Smooth muscle cell (in vitro differentiated cells): ENCODE results near the gene RNF214. TPM values are rescaled to one million over a fixed set of nuclear protein-coding genes. Genes with fewer than 3 reads are reported as not detected.

Source experiments
- DNase-seq: peaks from one replicate; lab custom pipeline; 2025; ENCODE audit not compliant: unreplicated experiment; lab: John Stamatoyannopoulos, UW
- H2AFZ ChIP-seq: fragments of 200-600 bp; sonication (generic); 2 replicates; pipeline ENCODE4 v1.6.0; 2016; ENCODE audit warnings: antibody characterized with exemption, low read depth, mild to moderate bottlenecking
- H3F3A ChIP-seq: fragments of 200-600 bp; sonication (generic); 2 replicates; pipeline ENCODE4 v1.6.0; 2017; ENCODE audit warnings: antibody characterized with exemption, low read depth
- H3K27ac ChIP-seq: fragments of 200-600 bp; sonication (generic); 2 replicates; pipeline ENCODE4 v1.5.1; 2016; ENCODE audit warnings: low read depth, mild to moderate bottlenecking
- H3K27me3 ChIP-seq: fragments of 200-600 bp; sonication (generic); 2 replicates; pipeline ENCODE4 v1.6.1; 2016; ENCODE audit warnings: low read depth, mild to moderate bottlenecking
- H3K36me3 ChIP-seq: fragments of 200-600 bp; sonication (generic); 2 replicates; pipeline ENCODE4 v1.5.1; 2016; ENCODE audit warnings: low read depth
- H3K4me1 ChIP-seq: fragments of 200-600 bp; sonication (generic); 2 replicates; pipeline ENCODE4 v1.5.1; 2016; ENCODE audit warnings: low read depth
- H3K4me2 ChIP-seq: fragments of 200-600 bp; sonication (generic); 2 replicates; pipeline ENCODE4 v1.6.0; 2016; ENCODE audit warnings: mild to moderate bottlenecking
- H3K4me3 ChIP-seq: fragments of 200-600 bp; sonication (generic); 2 replicates; pipeline ENCODE4 v1.5.1; 2016; ENCODE audit warnings: mild to moderate bottlenecking
- H3K79me2 ChIP-seq: fragments of 200-600 bp; sonication (generic); 2 replicates; pipeline ENCODE4 v1.6.0; 2016; ENCODE audit warnings: low read depth, mild to moderate bottlenecking
- H3K9ac ChIP-seq: fragments of 200-600 bp; sonication (generic); 2 replicates; pipeline ENCODE4 v1.6.0; 2016; ENCODE audit warnings: low read depth
- H3K9me3 ChIP-seq: fragments of 200-600 bp; sonication (generic); replicated peaks from 2 replicates; pipeline ENCODE4 v1.5.1; 2016; ENCODE audit warnings: low read depth
- H4K20me1 ChIP-seq: fragments of 200-600 bp; sonication (generic); 2 replicates; pipeline ENCODE4 v1.6.0; 2016; ENCODE audit warnings: low read depth
- WGBS: methylation state at CpG from one replicate; pipeline ENCODE4 v1.1.7; 2016; ENCODE audit warnings: low lambda C conversion rate; 5-methylcytosine and 5-hydroxymethylcytosine counted together
- polyA plus RNA-seq: library from polyadenylated mRNA; unstranded; fragments of >200 nt; fragmentation: Nextera tagmentation; extraction: Ambion mirVana; gene quantifications from 2 replicates; pipeline ENCODE4 v1.2.1, GENCODE V29; 2016
- total RNA-seq: library from RNA; depleted of rRNA; stranded (reverse); fragments of >200 nt; gene quantifications from 2 replicates; pipeline ENCODE4 v1.2.3, GENCODE V29; 2014
- TF ChIP-seq, protein P1 (sequence below): fragments of 200-600 bp; sonication (generic); IDR thresholded peaks from 2 replicates; pipeline ENCODE4 v1.5.1; 2017; ENCODE audit warnings: borderline replicate concordance, mild to moderate bottlenecking, antibody characterized with exemption; ENCODE audit not compliant: insufficient read depth, poor library complexity, severe bottlenecking

Gene RNF214
- total and polyA plus RNA-seq, 2 experiments from 2014 or later = 10.9 to 15.8 TPM

DNA sequence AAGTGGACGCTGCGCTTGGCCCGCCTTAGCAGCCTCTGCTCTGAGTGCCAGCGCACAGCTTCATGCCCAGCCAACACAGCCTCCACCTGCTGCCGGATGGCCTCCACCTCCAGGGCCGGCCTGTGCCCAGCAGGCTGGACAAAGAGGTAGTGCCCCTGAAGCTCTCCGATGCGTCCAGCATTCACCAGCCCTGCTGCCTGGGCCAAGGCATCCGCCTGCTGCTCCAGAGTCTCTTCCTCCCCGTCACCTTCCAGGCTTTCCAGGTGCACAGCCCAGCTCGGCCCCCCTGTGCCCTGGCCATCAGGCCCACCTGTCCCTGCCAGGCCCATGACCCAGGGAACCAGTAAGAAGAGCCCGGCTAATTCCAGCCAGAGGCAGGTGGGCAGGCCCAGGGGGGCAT is 3.1 kb upstream of the RNF214 start:
- no peak for DNase-seq
- Histone ChIP-seq H3K27me3 (no peaks in the 10 kb centered on the region), H3K36me3 (no peaks in the 10 kb centered on the region), H3K9ac (no peak overlapping the region), H3K4me1 (peaks cover 10% of the 10 kb centered on the region), H3F3A (no peaks in the 10 kb centered on the region), H3K4me2 (no peak overlapping the region), H3K4me3 (no peak overlapping the region), H3K9me3 (no peaks in the 10 kb centered on the region), H3K79me2 (peaks cover 47% of the 10 kb centered on the region), H3K27ac (no peak overlapping the region), H4K20me1 (no peaks in the 10 kb centered on the region), H2AFZ (no peak overlapping the region)
- WGBS = 97% methylated on average over 12 of the region's 12 CpGs
- TF ChIP-seq, protein P1, sequence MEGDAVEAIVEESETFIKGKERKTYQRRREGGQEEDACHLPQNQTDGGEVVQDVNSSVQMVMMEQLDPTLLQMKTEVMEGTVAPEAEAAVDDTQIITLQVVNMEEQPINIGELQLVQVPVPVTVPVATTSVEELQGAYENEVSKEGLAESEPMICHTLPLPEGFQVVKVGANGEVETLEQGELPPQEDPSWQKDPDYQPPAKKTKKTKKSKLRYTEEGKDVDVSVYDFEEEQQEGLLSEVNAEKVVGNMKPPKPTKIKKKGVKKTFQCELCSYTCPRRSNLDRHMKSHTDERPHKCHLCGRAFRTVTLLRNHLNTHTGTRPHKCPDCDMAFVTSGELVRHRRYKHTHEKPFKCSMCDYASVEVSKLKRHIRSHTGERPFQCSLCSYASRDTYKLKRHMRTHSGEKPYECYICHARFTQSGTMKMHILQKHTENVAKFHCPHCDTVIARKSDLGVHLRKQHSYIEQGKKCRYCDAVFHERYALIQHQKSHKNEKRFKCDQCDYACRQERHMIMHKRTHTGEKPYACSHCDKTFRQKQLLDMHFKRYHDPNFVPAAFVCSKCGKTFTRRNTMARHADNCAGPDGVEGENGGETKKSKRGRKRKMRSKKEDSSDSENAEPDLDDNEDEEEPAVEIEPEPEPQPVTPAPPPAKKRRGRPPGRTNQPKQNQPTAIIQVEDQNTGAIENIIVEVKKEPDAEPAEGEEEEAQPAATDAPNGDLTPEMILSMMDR = no peak

- Histone ChIP-seq H3K4me3 (no peak overlapping the region), H3K9me3 (no peaks in the 10 kb centered on the region), H3K9ac (no peak overlapping the region), H3K27ac (no peak overlapping the region), H2AFZ (no peak overlapping the region), H3K36me3 (no peaks in the 10 kb centered on the region), H4K20me1 (no peaks in the 10 kb centered on the region), H3K27me3 (no peaks in the 10 kb centered on the region), H3F3A (no peaks in the 10 kb centered on the region), H3K4me2 (no peak overlapping the region), H3K79me2 (peaks cover 51% of the 10 kb centered on the region), H3K4me1 (peaks cover 10% of the 10 kb centered on the region)
- TF ChIP-seq, protein P1 = no peak
- WGBS = 95% methylated on average over 5 of the region's 5 CpGs
- no peak for DNase-seq
Measured at GRCh38 chr11:117229931-117230285, 2.6 kb upstream of the RNF214 start.

- H3K27ac ChIP-seq = no peak overlapping the region
- H4K20me1 ChIP-seq = no peaks in the 10 kb centered on the region
- peak overlapping the region; percentile 88 for H3K9ac ChIP-seq
- peaks cover 51% of the 10 kb centered on the region for H3K79me2 ChIP-seq
- H3F3A ChIP-seq = no peaks in the 10 kb centered on the region
- peaks cover 10% of the 10 kb centered on the region for H3K4me1 ChIP-seq
- no peak overlapping the region for H2AFZ ChIP-seq
- WGBS = 93% methylated on average over 12 of the region's 12 CpGs
- DNase-seq = no peak
- TF ChIP-seq, protein P1 = no peak
- no peaks in the 10 kb centered on the region for H3K27me3 ChIP-seq
- no peaks in the 10 kb centered on the region for H3K36me3 ChIP-seq
- H3K4me3 ChIP-seq = peak overlapping the region; percentile 92
- no peaks in the 10 kb centered on the region for H3K9me3 ChIP-seq
- peak overlapping the region; percentile 99 for H3K4me2 ChIP-seq
Measured at GRCh38 chr11:117230286-117230961, 2.0 kb upstream of the RNF214 start.
